AG04450 (cell line): Measurements from ENCODE around the gene NKPD1. TPM values are rescaled to one million over a fixed set of nuclear protein-coding genes. Genes with fewer than 3 reads are reported as not detected.
A peak's percentile ranks its signal among the peaks of the same experiment; 100 is the strongest.

ENCODE experiments used
- CTCF ChIA-PET: fragments of 300-600, 350-600 bp; formaldehyde crosslinking; extraction: SDS; loops from one replicate; lab custom pipeline; 2022; ENCODE audit warnings: antibody characterized with exemption, inconsistent platforms; lab: Charles Lee
- POLR2A ChIA-PET: fragments of 350-600 bp; formaldehyde crosslinking; extraction: SDS; loops from one replicate; lab custom pipeline; 2021; ENCODE audit warnings: antibody characterized with exemption, inconsistent platforms; lab: Yijun Ruan, JAX
- DNase-seq: peaks from one replicate; pipeline ENCODE4 v3.0.0-alpha.2; 2011; ENCODE audit warnings: low read depth, low spot score
- H3K27ac ChIP-seq: one replicate; pipeline ENCODE4 v1.5.1; 2012; ENCODE audit warnings: low read depth, low read length, control low read depth
- H3K27me3 ChIP-seq: one replicate; pipeline ENCODE4 v1.6.0; 2012; ENCODE audit warnings: low read length; ENCODE audit not compliant: control insufficient read depth, insufficient read depth
- H3K4me3 ChIP-seq: 2 replicates; pipeline ENCODE4 v1.5.1; 2011; ENCODE audit warnings: mild to moderate bottlenecking, low read depth, low read length, control low read depth
- H3K9me3 ChIP-seq: 2 replicates; pipeline ENCODE4 v1.5.1; 2012; ENCODE audit warnings: low read length; ENCODE audit not compliant: control insufficient read depth, insufficient read depth
- polyA plus RNA-seq: library from polyadenylated mRNA; depleted of rRNA; stranded (reverse); fragments of >200 nt; gene quantifications from 2 replicates; pipeline ENCODE4 v1.2.3, GENCODE V29; 2011
- TF ChIP-seq, protein P1 (sequence below): IDR thresholded peaks from 2 replicates; pipeline ENCODE4 v1.5.1; 2011; ENCODE audit warnings: low read depth, low read length, control low read depth, inconsistent platforms

Gene NKPD1
- polyA plus RNA-seq, 1 experiment = 0.04 TPM

DNA sequence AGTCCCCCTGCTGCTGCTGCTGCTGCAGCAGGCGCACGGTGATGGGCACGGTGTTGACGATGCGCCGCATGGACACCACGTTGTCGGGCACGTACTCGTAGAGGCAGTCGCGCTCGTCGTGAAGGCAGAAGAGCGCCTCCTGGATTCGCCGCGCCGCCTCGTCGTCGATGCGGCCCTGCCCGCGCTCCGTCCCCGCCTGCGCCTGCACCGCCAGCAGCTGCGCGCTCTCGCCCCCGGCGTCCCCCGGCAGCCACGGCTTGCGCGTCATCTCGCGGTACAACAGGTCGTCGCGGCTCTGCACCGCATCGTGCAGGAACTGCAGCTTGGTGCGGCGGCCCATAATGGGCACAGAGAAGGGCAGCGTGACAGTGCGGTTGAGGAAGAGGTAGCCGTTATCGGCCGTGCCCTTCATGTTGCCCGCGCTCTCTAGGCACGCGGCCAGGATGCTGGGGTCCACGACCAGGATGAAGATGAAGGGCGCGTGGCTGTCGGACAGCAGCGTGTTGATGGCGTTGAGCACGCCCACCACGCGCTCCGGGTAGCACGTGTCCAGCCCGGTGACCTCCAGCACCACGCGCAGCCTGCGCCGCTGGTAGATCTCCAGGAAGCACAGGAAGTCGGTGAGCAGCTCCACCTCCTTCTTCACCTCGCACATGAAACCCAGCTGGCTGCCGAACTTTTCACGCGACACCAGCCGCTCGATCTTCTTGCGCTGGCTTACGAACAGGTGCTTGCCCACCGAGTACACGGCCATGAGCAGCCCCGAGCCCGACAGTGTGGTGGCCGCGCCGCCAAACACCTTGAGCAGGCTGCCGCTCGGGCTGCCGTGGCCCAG is 8.1 kb downstream of the NKPD1 start:
- H3K27me3 ChIP-seq = peaks cover 14% of the 10 kb centered on the region
- ChIA-PET CTCF (no interaction called here), POLR2A (interaction anchor here (0.7 to 2.3 kb wide), 3 partner anchors 25 to 325 kb away, joined by 3 to 8 read pairs (median 3); partner anchors contain the start of genes BLOC1S3 and TRAPPC6A)
- no peak for DNase-seq
- H3K9me3 ChIP-seq = peaks cover 5% of the 10 kb centered on the region; the same call in 1 of the 2 replicates
- no peak overlapping the region for H3K27ac ChIP-seq
- peak overlapping the region; percentile 25 for H3K4me3 ChIP-seq
- TF ChIP-seq, protein P1, sequence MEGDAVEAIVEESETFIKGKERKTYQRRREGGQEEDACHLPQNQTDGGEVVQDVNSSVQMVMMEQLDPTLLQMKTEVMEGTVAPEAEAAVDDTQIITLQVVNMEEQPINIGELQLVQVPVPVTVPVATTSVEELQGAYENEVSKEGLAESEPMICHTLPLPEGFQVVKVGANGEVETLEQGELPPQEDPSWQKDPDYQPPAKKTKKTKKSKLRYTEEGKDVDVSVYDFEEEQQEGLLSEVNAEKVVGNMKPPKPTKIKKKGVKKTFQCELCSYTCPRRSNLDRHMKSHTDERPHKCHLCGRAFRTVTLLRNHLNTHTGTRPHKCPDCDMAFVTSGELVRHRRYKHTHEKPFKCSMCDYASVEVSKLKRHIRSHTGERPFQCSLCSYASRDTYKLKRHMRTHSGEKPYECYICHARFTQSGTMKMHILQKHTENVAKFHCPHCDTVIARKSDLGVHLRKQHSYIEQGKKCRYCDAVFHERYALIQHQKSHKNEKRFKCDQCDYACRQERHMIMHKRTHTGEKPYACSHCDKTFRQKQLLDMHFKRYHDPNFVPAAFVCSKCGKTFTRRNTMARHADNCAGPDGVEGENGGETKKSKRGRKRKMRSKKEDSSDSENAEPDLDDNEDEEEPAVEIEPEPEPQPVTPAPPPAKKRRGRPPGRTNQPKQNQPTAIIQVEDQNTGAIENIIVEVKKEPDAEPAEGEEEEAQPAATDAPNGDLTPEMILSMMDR = no peak

DNA sequence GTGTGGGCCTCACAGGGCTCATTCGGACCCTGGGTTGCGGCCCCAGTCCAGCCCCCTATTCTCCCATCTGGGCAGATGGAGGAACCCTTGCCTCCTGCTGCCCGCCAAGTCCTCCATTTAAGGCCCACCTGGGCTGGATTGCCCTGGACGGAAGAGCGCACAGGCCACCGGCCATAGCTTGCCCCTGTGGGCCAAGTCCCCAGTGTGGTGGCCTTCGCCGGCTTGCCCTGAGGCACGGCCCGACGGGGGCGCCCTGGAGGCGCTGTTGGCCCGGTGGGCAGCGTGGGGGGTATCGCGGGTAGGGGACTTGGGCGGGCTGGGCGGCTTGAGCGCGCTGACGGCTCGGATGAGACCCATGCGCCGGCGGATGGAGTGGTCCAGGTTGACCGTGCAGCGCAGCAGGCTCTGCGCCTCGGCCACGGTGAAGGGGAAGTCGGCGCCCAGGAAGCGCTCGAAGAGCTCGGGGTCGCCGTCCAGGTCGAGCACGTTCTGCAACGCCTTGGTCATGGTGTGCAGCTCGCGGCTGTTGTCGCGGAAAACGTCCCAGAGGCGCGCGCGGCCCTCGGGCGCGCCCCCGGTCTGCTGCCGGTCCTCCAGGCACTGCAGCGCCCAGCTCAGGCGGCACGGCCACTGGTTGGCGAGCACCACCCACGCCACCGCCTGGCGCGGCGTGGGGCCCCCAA is 8.8 kb downstream of the NKPD1 start:
- H3K27me3 ChIP-seq = peaks cover 14% of the 10 kb centered on the region
- CTCF ChIA-PET = no interaction called here
- peaks cover 5% of the 10 kb centered on the region; the same call in 1 of the 2 replicates for H3K9me3 ChIP-seq
- TF ChIP-seq, protein P1 = no peak
- H3K4me3 ChIP-seq = peak overlapping the region; percentile 25; the same call in 1 of the 2 replicates
- POLR2A ChIA-PET = interaction anchor here (0.7 to 2.3 kb wide), 2 partner anchors 26 to 324 kb away, joined by 3 to 8 read pairs; partner anchors contain the start of genes BLOC1S3 and TRAPPC6A
- H3K27ac ChIP-seq = no peak overlapping the region
- DNase-seq = no peak

DNA sequence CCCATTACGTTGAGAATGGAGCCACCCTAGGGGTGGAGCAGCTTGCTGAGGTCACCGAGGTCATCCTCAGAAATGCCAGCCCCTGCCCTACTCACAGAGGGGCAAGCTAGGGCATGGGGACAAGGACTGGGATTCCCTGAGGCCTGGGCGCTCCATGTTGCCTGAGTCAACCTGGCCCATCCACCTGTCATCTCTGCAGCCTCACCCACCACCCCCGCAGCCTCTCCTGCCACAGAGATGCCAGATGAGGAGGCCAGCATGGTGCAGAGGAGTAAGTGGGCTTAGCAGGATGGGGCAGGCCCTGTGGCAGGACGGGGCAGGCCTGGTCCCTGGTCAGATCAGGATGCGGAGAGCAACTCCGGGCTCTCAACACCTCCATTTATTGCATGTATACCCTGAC is 9.5 kb downstream of the NKPD1 start:
- peaks cover 13% of the 10 kb centered on the region for H3K27me3 ChIP-seq
- no peak for DNase-seq
- TF ChIP-seq, protein P1 = no peak
- ChIA-PET CTCF (no interaction called here), POLR2A (interaction anchor here (2.3 kb wide), 1 partner anchor 27 kb away, joined by 8 read pairs; the partner anchor contains the start of genes BLOC1S3 and TRAPPC6A)
- no peak overlapping the region for H3K4me3 ChIP-seq
- peaks cover 5% of the 10 kb centered on the region; the same call in 1 of the 2 replicates for H3K9me3 ChIP-seq
- H3K27ac ChIP-seq = no peak overlapping the region

DNA sequence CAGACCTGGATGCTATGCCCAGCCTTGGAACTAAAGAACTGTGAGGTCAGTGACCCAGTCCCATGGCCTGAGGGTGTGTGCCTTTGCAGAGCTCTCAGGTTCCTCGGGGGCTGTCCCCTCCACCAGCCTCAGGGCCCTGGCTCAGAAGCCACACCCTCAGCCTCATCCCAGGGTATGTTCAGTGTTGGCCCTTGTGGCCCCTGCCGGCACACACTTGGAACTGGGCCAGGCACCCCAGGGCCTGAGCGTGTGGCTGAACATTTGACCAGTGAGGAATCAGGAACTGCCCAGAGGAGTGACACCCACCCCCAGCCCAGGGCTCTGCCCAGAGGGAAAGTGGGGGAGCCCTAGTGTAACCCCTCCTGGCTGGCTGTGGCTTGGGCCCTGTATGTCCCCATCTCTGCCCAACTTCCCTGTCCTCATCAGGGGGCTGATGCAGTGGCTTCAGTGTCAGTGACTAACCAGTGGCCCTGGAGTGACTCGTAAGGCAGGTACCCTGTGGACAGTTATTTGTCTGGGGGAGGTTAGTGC is 10.0 kb downstream of the NKPD1 start:
- ChIA-PET POLR2A (no interaction called here), CTCF (interaction anchor here (1.4 kb wide), 1 partner anchor 25 kb away, joined by 3 read pairs; no protein-coding TSS in a partner anchor)
- Histone ChIP-seq H3K27me3 (peaks cover 11% of the 10 kb centered on the region), H3K4me3 (no peak overlapping the region), H3K9me3 (peaks cover 5% of the 10 kb centered on the region; the same call in 1 of the 2 replicates), H3K27ac (no peak overlapping the region)
- DNase-seq = no peak
- TF ChIP-seq, protein P1 = no peak
